Renal pelvis (tissue), 12 donors: ENCODE results near the gene KIAA0319L. TPM values are rescaled to one million over a fixed set of nuclear protein-coding genes. Genes with fewer than 3 reads are reported as not detected.

Experiments
- DNase-seq: peaks from one replicate; pipeline ENCODE4 v3.0.0-alpha.2; 2013
- long read RNA-seq, 16 experiments: transcript quantifications; one replicate each; lab custom pipeline, GENCODE V29; 2026
- polyA plus RNA-seq, 3 donors: library from polyadenylated mRNA; unstranded; fragments of 120-200 nt; gene quantifications; one replicate each; pipeline ENCODE4 v1.2.1, GENCODE V29; 2013; ENCODE audit not compliant: insufficient read length in 3 of 3

The KIAA0319L gene
- 10 to 100 TPM; 54.2 to 91.6 (median 86.6) TPM for polyA plus RNA-seq
- long read RNA-seq, donor 1, full-length matches to known transcripts = 5 of 54 reads
- long read RNA-seq, donor 1, partial matches to known transcripts = 49 of 54 reads
- long read RNA-seq, donor 1, other reads (novel, unspliced or antisense) = 0 of 54 reads
- long read RNA-seq, donor 2, partial matches to known transcripts = 0 of 2 reads
- long read RNA-seq, donor 2, other reads (novel, unspliced or antisense) = 0 of 2 reads
- long read RNA-seq, donor 3, full-length matches to known transcripts = 4 of 14 reads
- long read RNA-seq, donor 3, partial matches to known transcripts = 10 of 14 reads
- long read RNA-seq, donor 3, other reads (novel, unspliced or antisense) = 0 of 14 reads
- long read RNA-seq, donor 4, full-length matches to known transcripts = 3 of 8 reads
- long read RNA-seq, donor 4, partial matches to known transcripts = 5 of 8 reads
- long read RNA-seq, donor 4, other reads (novel, unspliced or antisense) = 0 of 8 reads
- long read RNA-seq, donor 5, partial matches to known transcripts = 17 of 18 reads
- long read RNA-seq, donor 5, other reads (novel, unspliced or antisense) = 0 of 18 reads
- long read RNA-seq, donor 6, full-length matches to known transcripts = 6 of 21 reads
- long read RNA-seq, donor 6, partial matches to known transcripts = 15 of 21 reads
- long read RNA-seq, donor 6, other reads (novel, unspliced or antisense) = 0 of 21 reads
- long read RNA-seq, donor 7, full-length matches to known transcripts = 5 of 20 reads
- long read RNA-seq, donor 7, partial matches to known transcripts = 15 of 20 reads
- long read RNA-seq, donor 7, other reads (novel, unspliced or antisense) = 0 of 20 reads
- long read RNA-seq, donor 8, partial matches to known transcripts = 0 of 2 reads
- long read RNA-seq, donor 8, other reads (novel, unspliced or antisense) = 0 of 2 reads
- long read RNA-seq, donor 9, full-length matches to known transcripts = 4 of 21 reads
- long read RNA-seq, donor 9, partial matches to known transcripts = 17 of 21 reads
- long read RNA-seq, donor 9, other reads (novel, unspliced or antisense) = 0 of 21 reads
- long read RNA-seq, donor 10, full-length matches to known transcripts = 4 of 24 reads
- long read RNA-seq, donor 10, partial matches to known transcripts = 20 of 24 reads
- long read RNA-seq, donor 10, other reads (novel, unspliced or antisense) = 0 of 24 reads
- long read RNA-seq, donor 11, full-length matches to known transcripts = 7 of 23 reads
- long read RNA-seq, donor 11, partial matches to known transcripts = 16 of 23 reads
- long read RNA-seq, donor 11, other reads (novel, unspliced or antisense) = 0 of 23 reads
- long read RNA-seq, donor 12, full-length matches to known transcripts = 15 of 33 reads
- long read RNA-seq, donor 12, partial matches to known transcripts = 18 of 33 reads
- long read RNA-seq, donor 12, other reads (novel, unspliced or antisense) = 0 of 33 reads
- long read RNA-seq, donor 13, partial matches to known transcripts = 6 of 7 reads
- long read RNA-seq, donor 13, other reads (novel, unspliced or antisense) = 0 of 7 reads
- long read RNA-seq, donor 14 = 0 reads
- long read RNA-seq, donor 15, full-length matches to known transcripts = 7 of 31 reads
- long read RNA-seq, donor 15, partial matches to known transcripts = 24 of 31 reads
- long read RNA-seq, donor 15, other reads (novel, unspliced or antisense) = 0 of 31 reads
- long read RNA-seq, donor 16, full-length matches to known transcripts = 6 of 20 reads
- long read RNA-seq, donor 16, partial matches to known transcripts = 14 of 20 reads
- long read RNA-seq, donor 16, other reads (novel, unspliced or antisense) = 0 of 20 reads

GRCh38 chr1:35557118-35557610 is at the start of gene KIAA0319L:
KIAA0319L (minus strand) TSS chr1:35557403; CDS start chr1:35554491, 2,912 bp downstream.
- DNase-seq = no peak

- DNase-seq = no peak
Measured at GRCh38 chr1:35605867-35606182, 48.6 kb upstream of the KIAA0319L start.

GRCh38 chr1:35605071-35605866 is 48.1 kb upstream of the KIAA0319L start:
- DNase-seq = no peak

DNA sequence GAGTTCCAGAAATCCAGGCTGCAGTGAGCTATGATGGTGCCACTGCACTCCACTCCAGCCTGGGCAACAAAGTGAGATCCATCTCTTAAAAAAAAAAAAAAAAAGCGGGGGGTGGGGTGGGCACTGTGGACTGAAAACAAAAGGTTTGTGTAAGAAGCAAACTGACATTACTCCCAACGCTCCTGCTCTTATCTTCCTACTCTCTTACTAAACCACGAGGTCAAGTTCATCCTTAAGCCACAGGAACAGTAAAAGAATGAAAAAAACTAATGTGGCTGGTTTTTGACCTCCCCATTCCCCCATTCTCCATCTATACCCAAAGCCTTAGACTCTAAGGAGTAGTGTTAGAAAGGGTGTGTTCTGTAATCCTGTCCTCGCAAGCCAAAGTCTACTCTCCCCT is 46.7 kb upstream of the KIAA0319L start:
- DNase-seq = no peak

DNA sequence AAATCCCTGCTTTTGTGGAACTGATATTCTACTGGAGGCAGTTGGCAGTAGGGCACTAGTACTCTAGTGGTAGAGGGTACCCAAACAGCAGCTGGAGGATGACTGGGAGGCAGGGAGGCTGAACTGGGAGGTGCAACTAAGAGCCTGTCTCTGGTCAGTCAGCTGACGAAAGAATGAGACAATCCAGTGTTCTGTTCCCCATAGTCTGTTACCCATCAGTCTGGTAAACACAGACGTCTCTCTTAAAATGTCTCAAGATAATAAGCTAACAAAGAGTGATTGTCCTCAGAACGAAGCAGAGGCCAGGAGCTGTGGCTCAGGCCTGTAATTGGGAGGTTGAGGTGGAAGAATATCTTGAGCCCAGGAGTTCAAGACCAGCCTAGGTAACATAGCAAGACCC is 46.3 kb upstream of the KIAA0319L start:
- no peak for DNase-seq

DNA sequence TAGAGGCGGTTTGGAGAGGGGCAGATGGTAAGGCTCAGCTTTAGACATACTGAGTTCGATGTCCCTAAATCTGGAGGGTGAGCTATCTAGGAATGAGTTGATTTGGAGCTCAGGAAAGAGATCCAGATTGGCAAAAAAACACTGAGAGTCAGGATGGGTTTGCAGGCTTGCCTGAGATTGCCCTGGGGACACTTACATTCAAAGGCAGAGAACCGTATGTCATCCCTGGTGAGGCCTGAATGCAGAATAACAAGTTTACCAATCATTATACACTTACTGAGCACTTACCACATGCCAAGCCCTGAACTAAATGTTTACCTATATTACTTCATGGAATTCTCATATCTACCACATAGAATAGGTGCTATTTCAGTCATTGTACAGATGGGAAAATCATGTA is 43.4 kb upstream of the KIAA0319L start:
- DNase-seq = no peak

DNA sequence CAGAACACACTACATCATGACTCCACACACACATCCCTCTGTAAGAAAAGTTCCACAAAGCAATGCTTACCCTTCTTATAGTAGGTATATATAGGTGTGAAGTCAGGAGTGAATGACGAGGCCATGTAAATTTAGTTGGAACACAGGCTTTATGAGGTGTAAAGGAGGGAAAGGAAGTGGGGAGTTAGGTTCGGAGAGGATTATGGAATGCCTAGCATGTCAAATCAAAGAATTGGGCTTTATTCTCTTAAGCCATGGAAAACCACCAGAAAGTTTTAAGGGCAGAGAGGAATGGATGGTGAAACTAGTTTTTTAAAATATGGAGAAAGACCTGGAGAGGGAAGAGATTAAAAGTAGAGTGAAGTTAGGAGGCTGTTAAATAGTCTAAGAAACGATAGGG is 42.2 kb upstream of the KIAA0319L start:
- DNase-seq = no peak

DNA sequence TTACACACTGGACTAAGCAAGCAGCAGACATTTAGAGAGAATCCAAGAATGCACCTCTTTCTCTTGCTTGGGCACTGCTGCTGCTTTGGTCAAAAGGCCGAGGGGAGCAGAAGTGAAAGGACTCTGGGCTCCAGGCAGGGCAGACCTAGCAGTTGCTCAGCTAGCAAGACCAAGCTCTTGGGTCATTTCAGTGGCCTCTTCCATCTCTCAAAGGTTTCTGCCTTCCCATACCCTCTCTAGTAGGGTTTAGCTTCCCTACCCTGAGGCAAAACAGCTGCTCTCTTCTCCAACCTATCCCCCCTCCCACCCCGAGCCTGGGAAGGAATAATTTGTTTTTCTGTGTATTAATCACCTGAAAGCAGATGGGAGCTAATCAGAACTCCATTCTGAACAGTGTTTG is 41.7 kb upstream of the KIAA0319L start:
- no peak for DNase-seq

DNA sequence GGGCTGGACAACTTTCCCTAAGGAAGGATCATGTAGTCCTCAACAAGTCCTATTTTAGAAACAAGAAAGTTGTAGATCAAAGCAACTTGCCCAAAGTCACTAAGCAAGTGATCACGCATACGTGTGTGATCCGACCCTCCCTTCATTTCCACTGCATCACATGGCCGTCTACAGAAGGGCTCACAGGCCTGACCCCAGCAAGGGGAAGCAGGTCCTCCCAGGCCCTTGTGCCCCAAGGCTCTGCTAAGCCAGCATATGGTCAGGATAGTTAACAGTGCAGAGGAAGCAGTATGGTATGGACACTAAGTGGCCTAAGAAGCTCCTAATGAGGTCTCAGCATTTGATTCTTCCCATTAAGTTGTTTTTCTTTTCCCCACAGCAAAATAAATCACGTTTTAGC is 40.7 kb upstream of the KIAA0319L start:
- no peak for DNase-seq

- DNase-seq = no peak
Measured at GRCh38 chr1:35595684-35596083, 38.5 kb upstream of the KIAA0319L start.

GRCh38 chr1:35594005-35594760 is 37.0 kb upstream of the KIAA0319L start:
- DNase-seq = no peak

GRCh38 chr1:35592991-35593769 is 36.0 kb upstream of the KIAA0319L start:
- DNase-seq = no peak

DNA sequence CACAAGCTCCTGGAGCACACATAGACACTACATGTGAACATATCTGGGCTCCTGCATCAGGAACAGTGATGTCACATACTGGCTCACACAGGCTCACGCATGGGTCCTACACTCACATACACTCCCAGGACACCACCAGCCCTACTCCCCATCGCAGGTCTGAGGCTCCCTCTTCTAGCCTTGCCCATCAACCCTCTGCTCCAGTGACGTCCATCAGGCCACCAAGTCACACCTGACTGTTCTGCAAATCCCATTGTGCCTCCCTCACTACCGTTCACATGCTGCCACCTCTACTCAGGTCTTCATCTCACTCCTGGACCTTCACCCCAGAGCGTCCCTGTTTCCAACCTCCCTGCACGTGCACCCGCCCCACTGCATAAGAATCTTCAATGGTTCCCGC is 34.0 kb upstream of the KIAA0319L start:
- no peak for DNase-seq

DNA sequence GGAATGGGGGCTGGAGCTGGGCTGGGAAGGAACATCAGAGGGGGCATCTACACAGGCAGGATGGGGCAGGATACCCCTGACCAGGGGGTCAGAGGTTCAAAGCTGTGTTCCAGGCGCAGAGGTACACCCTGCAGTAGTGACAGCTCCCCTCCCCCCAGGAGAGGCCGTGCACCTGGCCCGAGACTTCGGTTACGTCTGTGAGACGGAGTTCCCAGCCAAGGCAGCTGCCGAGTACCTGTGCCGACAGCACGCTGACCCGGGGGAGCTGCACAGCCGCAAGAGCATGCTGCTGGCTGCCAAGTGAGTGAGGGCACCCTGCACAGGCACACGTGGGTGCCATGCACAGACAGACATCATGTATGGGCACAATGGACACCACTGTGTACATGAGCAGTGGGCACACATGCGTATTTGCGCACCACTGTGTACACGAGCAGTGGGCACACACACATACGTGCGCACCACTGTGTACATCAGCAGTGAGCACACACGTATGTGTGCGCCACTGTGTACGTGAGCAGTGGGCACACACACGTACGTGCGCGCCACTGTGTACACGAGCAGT is 33.4 kb upstream of the KIAA0319L start:
- DNase-seq = no peak

GRCh38 chr1:35589516-35590427 is 32.6 kb upstream of the KIAA0319L start:
- DNase-seq = no peak

GRCh38 chr1:35588197-35588910 is 31.2 kb upstream of the KIAA0319L start:
- DNase-seq = no peak
